Left kidney (tissue), 2 donors: ENCODE measurements around the gene ANGPTL2. TPM values are rescaled to one million over a fixed set of nuclear protein-coding genes. Genes with fewer than 3 reads are reported as not detected.

Experiments
- DNase-seq: peaks from one replicate; pipeline ENCODE4 v3.0.0-alpha.2; 2013
- polyA plus RNA-seq: library from polyadenylated mRNA; unstranded; fragments of 120-200 nt; gene quantifications from one replicate; pipeline ENCODE4 v1.2.1, GENCODE V29; 2013; ENCODE audit not compliant: insufficient read length

ANGPTL2 gene
- polyA plus RNA-seq, 1 donor, result 8.1 TPM

DNA sequence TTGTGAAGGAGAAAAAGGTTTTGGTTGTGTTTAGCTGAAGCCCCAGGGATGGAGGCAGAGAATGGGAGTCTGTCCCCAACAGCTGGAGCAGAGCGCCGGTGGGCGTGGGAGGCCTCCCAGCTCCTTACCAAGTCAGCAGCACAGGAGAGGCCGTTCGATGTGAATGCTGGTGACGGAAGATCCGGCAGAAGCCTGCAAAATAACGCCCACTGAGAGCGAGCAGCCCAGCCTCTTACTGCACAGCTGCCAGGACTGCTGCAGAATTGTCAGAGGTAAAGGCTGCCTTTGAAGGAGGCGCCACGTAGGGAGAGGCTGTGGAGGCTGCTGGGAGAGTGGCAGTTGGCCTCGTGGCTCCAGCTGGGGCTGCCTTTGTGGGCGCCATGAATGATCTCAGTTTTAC, 26.2 kb downstream of the ANGPTL2 start:
- DNase-seq, result no peak

- no peak for DNase-seq
These were observed 27.0 kb downstream of the ANGPTL2 start for GRCh38 chr9:127095411-127095810.

- DNase-seq, result no peak
These were observed 29.0 kb downstream of the ANGPTL2 start for GRCh38 chr9:127093319-127094020.

DNA sequence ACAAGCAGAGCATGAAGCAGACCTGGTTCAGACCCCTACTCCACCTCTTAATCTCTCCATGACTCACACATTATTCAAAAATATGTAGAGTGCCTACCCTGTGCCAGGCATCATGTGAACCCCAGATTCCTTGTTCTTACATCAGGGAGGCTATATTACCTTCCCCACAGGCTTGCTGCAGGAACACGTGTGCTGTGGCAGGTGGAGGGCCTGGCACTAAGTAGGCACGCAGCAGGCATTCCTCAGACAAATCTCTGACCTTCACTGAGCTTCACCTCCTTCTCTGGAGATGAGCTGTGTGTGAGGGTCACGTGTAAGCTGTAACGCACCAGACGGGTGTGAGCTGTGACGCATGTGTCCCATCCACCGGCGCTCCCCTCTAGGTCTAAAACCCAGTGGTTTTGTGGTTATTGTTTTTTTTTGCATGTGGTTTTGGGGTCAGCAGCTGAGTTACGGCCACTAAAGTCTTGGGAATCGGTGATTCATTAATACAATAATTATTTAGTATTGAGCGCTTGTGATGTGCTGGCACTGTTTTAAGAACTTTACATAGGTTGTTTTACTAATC, 30.3 kb downstream of the ANGPTL2 start:
- no peak for DNase-seq

DNA sequence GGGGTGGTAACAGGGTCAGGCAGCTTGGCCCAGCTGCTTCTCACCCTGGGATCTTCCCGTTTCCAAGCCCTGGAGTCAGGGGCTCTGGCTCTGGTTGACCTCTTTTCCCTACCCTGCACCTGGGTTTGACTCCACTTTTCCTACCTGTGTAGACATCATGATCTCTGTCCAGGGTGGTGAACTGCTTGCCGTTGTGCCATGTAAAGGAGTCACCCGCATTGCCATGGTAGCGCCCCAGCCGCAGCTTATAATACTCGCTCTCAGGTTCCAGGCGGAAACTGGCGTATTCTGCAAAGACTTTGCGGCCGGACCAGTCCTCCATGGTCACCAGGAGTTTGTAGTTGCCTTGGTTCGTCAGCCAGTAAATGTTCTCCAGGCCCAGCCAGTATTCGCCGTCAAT, 30.9 kb downstream of the ANGPTL2 start:
- DNase-seq, result no peak

DNA sequence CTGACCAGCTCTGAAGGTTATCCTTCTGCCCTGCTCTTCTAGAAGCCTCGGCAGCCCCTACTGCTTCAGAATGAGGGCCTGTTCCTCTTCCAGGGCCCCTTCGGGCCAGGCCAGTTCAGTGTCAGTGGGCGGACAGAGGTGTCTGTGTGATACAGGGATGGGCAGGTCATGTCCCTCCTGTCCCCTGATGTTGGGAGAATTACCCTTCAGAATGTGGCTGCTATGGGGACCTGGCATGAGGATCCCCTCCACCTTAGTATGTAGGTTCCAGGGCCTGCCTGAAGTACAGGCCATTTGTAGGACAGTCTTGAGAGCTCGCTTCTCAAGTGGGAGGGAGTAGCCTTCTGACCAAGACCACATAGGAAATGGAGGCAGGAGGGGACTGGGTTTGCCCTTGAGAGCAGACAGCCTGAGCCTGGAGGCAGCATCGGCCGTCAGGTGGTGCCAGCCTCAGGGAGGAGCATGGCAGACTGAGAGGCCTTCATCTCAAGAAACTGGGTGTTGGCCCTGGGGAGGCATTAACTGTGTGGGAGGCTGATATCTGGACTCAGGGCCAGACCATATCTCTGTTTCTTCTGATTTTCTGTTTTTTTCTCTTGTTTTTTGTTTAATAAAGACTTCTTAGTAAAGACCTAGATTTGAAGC, 32.0 kb downstream of the ANGPTL2 start:
- no peak for DNase-seq

- no peak for DNase-seq
These were observed 32.8 kb downstream of the ANGPTL2 start for GRCh38 chr9:127089631-127090081.

GRCh38 chr9:127088724-127089615, 33.5 kb downstream of the ANGPTL2 start:
- no peak for DNase-seq

GRCh38 chr9:127087836-127088235, 34.6 kb downstream of the ANGPTL2 start:
- DNase-seq, result no peak

- no peak for DNase-seq
These were observed 35.0 kb downstream of the ANGPTL2 start for GRCh38 chr9:127087411-127087810.

- no peak for DNase-seq
These were observed 35.7 kb downstream of the ANGPTL2 start for GRCh38 chr9:127086771-127087170.

GRCh38 chr9:127085186-127085585, 37.2 kb downstream of the ANGPTL2 start:
- DNase-seq, result no peak

- DNase-seq, result no peak
These were observed 38.1 kb downstream of the ANGPTL2 start for GRCh38 chr9:127084076-127085039.

GRCh38 chr9:127083138-127083980, 39.1 kb downstream of the ANGPTL2 start:
- no peak for DNase-seq

- no peak for DNase-seq
These were observed 40.9 kb downstream of the ANGPTL2 start for GRCh38 chr9:127081250-127082185.

DNA sequence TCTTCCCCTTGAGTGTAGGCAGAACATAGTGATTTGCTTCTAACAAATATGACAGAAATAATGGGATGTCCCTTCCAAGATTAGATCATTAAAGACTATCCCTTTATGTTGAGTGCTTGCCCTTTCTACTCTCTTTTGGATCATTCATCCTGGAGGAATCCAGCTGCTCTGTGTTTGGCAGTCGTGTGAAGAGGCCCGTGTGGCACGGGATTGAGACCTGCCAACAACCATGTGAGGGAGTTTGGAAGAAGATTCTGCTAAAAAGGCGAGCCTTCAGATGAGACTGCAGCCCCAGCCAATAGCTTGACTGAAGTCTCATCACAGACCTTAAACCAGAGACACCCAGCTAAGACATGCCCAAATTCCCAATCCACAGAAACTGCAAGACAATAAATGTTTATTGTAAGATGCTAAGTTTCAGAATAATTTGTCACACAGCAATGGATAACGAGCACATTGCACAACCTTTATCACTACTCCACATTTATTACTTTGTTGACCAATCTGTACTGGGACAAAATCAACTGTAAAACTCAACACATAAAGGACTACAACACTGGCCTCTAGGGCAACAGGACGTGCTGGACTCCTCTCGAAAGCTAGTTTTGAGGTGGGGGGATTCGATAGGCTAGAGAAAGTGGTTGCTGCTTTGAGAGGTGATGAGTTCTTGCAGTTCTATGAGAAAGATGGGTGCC, 42.8 kb downstream of the ANGPTL2 start:
- no peak for DNase-seq

DNA sequence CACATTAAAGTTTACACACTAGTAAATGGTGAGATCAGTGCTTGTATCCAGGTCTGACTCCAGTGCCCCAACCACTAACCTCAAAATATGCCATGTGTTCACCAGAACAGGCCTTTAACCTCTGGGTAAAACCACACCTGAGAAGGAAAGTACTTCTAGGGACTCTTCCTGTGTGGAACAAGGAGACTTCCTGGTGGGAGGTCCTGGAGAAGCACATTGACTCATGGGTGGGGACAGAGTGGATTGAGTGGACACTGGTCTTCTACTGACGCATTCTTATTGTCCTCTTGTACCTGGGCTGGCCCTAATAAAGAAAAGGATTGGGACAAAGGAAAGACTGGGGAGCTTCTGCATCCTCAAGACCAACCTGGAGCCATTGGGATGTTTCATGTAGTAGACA, 43.4 kb downstream of the ANGPTL2 start:
- DNase-seq, result no peak

GRCh38 chr9:127078336-127078735, 44.1 kb downstream of the ANGPTL2 start:
- no peak for DNase-seq

GRCh38 chr9:127077644-127077946, 44.8 kb downstream of the ANGPTL2 start:
- DNase-seq, result no peak
